COLO668 (cell line): Measurements from ENCODE around the gene C13orf46.
A peak's percentile ranks its signal among the peaks of the same experiment; 100 is the strongest.

Experiments used
- DNase-seq: peaks from one replicate; lab custom pipeline; 2025; ENCODE audit not compliant: unreplicated experiment; lab: John Stamatoyannopoulos, UW

C13orf46 gene

GRCh38 chr13:113939944-113940297, 34.0 kb downstream of the C13orf46 start:
- peak; percentile 58 for DNase-seq

GRCh38 chr13:113939129-113939943, 34.5 kb downstream of the C13orf46 start:
- no peak for DNase-seq

- DNase-seq, result peak; percentile 82
These were observed 35.2 kb downstream of the C13orf46 start for GRCh38 chr13:113938716-113939115.

GRCh38 chr13:113938246-113938645, 35.6 kb downstream of the C13orf46 start:
- no peak for DNase-seq

GRCh38 chr13:113937527-113938180, 36.2 kb downstream of the C13orf46 start:
- DNase-seq, result no peak

GRCh38 chr13:113937073-113937472, 36.8 kb downstream of the C13orf46 start:
- no peak for DNase-seq

- DNase-seq, result no peak
These were observed 37.5 kb downstream of the C13orf46 start for GRCh38 chr13:113936166-113936965.

- no peak for DNase-seq
These were observed 38.7 kb downstream of the C13orf46 start for GRCh38 chr13:113935001-113935844.

- DNase-seq, result no peak
These were observed 39.3 kb downstream of the C13orf46 start for GRCh38 chr13:113934576-113934975.

GRCh38 chr13:113933901-113934300, 40.0 kb downstream of the C13orf46 start:
- DNase-seq, result no peak

GRCh38 chr13:113931841-113932459, 41.9 kb downstream of the C13orf46 start:
- no peak for DNase-seq

- DNase-seq, result no peak
These were observed 42.9 kb downstream of the C13orf46 start for GRCh38 chr13:113930671-113931637.

- no peak for DNase-seq
These were observed 44.0 kb downstream of the C13orf46 start for GRCh38 chr13:113929628-113930615.

GRCh38 chr13:113928685-113929627, 44.9 kb downstream of the C13orf46 start:
- no peak for DNase-seq

- DNase-seq, result no peak
These were observed 46.0 kb downstream of the C13orf46 start for GRCh38 chr13:113927661-113928581.
